ENCODE measurements around the gene SPOCK3.
"Not testable (repeated sequence)": the region's sequence is repeated elsewhere in the genome, so short reads cannot be mapped to it uniquely, and the experiment has no call there.

Gene SPOCK3

GRCh38 chr4:166989886-166990285, 244.4 kb downstream of the SPOCK3 start:
- no peak overlapping the region for H3K4me3 Mint-ChIP-seq
- H3K27ac Mint-ChIP-seq, result no peak overlapping the region
- no peaks in the 10 kb centered on the region for H3K36me3 Mint-ChIP-seq (ENCODE audit: low read depth)
- H3K27me3 Mint-ChIP-seq (ENCODE audit: low read depth), result no peaks in the 10 kb centered on the region
- H3K4me1 Mint-ChIP-seq (ENCODE audit: low read depth), result no peaks in the 10 kb centered on the region
- no peaks in the 10 kb centered on the region for H3K9me3 Mint-ChIP-seq

- Mint-ChIP-seq H3K27me3 (ENCODE audit: low read depth) (no peaks in the 10 kb centered on the region), H3K36me3 (ENCODE audit: low read depth) (no peaks in the 10 kb centered on the region), H3K9me3 (no peaks in the 10 kb centered on the region), H3K27ac (no peak overlapping the region), H3K4me3 (no peak overlapping the region), H3K4me1 (ENCODE audit: low read depth) (no peaks in the 10 kb centered on the region)
Observed at GRCh38 chr4:166987026-166987425, 247.3 kb downstream of the SPOCK3 start.

GRCh38 chr4:166981847-166982246, 252.4 kb downstream of the SPOCK3 start:
- Mint-ChIP-seq H3K36me3 (ENCODE audit: low read depth) (no peaks in the 10 kb centered on the region), H3K4me3 (no peak overlapping the region), H3K27me3 (ENCODE audit: low read depth) (no peaks in the 10 kb centered on the region), H3K4me1 (ENCODE audit: low read depth) (no peaks in the 10 kb centered on the region), H3K27ac (no peak overlapping the region), H3K9me3 (no peaks in the 10 kb centered on the region)

GRCh38 chr4:166980419-166980818, 253.9 kb downstream of the SPOCK3 start:
- H3K4me3 Mint-ChIP-seq, result no peak overlapping the region
- no peaks in the 10 kb centered on the region for H3K4me1 Mint-ChIP-seq (ENCODE audit: low read depth)
- no peaks in the 10 kb centered on the region for H3K27me3 Mint-ChIP-seq (ENCODE audit: low read depth)
- no peaks in the 10 kb centered on the region for H3K36me3 Mint-ChIP-seq (ENCODE audit: low read depth)
- no peak overlapping the region for H3K27ac Mint-ChIP-seq
- H3K9me3 Mint-ChIP-seq, result no peaks in the 10 kb centered on the region

- no peaks in the 10 kb centered on the region for H3K36me3 Mint-ChIP-seq (ENCODE audit: low read depth)
- no peaks in the 10 kb centered on the region for H3K27me3 Mint-ChIP-seq (ENCODE audit: low read depth)
- no peaks in the 10 kb centered on the region for H3K4me1 Mint-ChIP-seq (ENCODE audit: low read depth)
- no peak overlapping the region for H3K4me3 Mint-ChIP-seq
- H3K27ac Mint-ChIP-seq, result no peak overlapping the region
- H3K9me3 Mint-ChIP-seq, result no peaks in the 10 kb centered on the region
Observed at GRCh38 chr4:166977596-166977995, 256.7 kb downstream of the SPOCK3 start.

GRCh38 chr4:166972071-166972470, 262.2 kb downstream of the SPOCK3 start:
- Mint-ChIP-seq H3K9me3 (peaks cover 12% of the 10 kb centered on the region), H3K36me3 (ENCODE audit: low read depth) (no peaks in the 10 kb centered on the region), H3K27ac (no peak overlapping the region), H3K4me1 (ENCODE audit: low read depth) (no peaks in the 10 kb centered on the region), H3K27me3 (ENCODE audit: low read depth) (no peaks in the 10 kb centered on the region), H3K4me3 (no peak overlapping the region)

- not testable (repeated sequence) for H3K27me3 Mint-ChIP-seq (ENCODE audit: low read depth); H3K4me1 Mint-ChIP-seq (ENCODE audit: low read depth); H3K27ac Mint-ChIP-seq; H3K36me3 Mint-ChIP-seq (ENCODE audit: low read depth); H3K4me3 Mint-ChIP-seq
- H3K9me3 Mint-ChIP-seq, result peaks cover 16% of the 10 kb centered on the region
Observed at GRCh38 chr4:166968219-166968618, 266.1 kb downstream of the SPOCK3 start.

- Mint-ChIP-seq H3K4me3 (no peak overlapping the region), H3K27ac (no peak overlapping the region), H3K4me1 (ENCODE audit: low read depth) (no peaks in the 10 kb centered on the region), H3K27me3 (ENCODE audit: low read depth) (no peaks in the 10 kb centered on the region), H3K9me3 (peaks cover 18% of the 10 kb centered on the region), H3K36me3 (ENCODE audit: low read depth) (no peaks in the 10 kb centered on the region)
Observed at GRCh38 chr4:166965562-166965961, 268.7 kb downstream of the SPOCK3 start.

GRCh38 chr4:166957451-166957850, 276.8 kb downstream of the SPOCK3 start:
- Mint-ChIP-seq H3K4me3 (no peak overlapping the region), H3K27ac (no peak overlapping the region), H3K4me1 (ENCODE audit: low read depth) (no peaks in the 10 kb centered on the region), H3K9me3 (peaks cover 15% of the 10 kb centered on the region), H3K36me3 (ENCODE audit: low read depth) (no peaks in the 10 kb centered on the region), H3K27me3 (ENCODE audit: low read depth) (no peaks in the 10 kb centered on the region)

GRCh38 chr4:166956484-166956883, 277.8 kb downstream of the SPOCK3 start:
- no peaks in the 10 kb centered on the region for H3K36me3 Mint-ChIP-seq (ENCODE audit: low read depth)
- peaks cover 15% of the 10 kb centered on the region for H3K9me3 Mint-ChIP-seq
- H3K4me1 Mint-ChIP-seq (ENCODE audit: low read depth), result no peaks in the 10 kb centered on the region
- no peak overlapping the region for H3K4me3 Mint-ChIP-seq
- H3K27ac Mint-ChIP-seq, result no peak overlapping the region
- no peaks in the 10 kb centered on the region for H3K27me3 Mint-ChIP-seq (ENCODE audit: low read depth)

- Mint-ChIP-seq H3K27me3 (ENCODE audit: low read depth) (no peaks in the 10 kb centered on the region), H3K9me3 (peaks cover 8% of the 10 kb centered on the region), H3K4me3 (no peak overlapping the region), H3K27ac (no peak overlapping the region), H3K4me1 (ENCODE audit: low read depth) (no peaks in the 10 kb centered on the region), H3K36me3 (ENCODE audit: low read depth) (no peaks in the 10 kb centered on the region)
Observed at GRCh38 chr4:166941629-166942028, 292.7 kb downstream of the SPOCK3 start.

- Mint-ChIP-seq H3K4me1 (ENCODE audit: low read depth) (no peaks in the 10 kb centered on the region), H3K27me3 (ENCODE audit: low read depth) (no peaks in the 10 kb centered on the region), H3K27ac (no peak overlapping the region), H3K36me3 (ENCODE audit: low read depth) (no peaks in the 10 kb centered on the region), H3K9me3 (no peaks in the 10 kb centered on the region), H3K4me3 (no peak overlapping the region)
Observed at GRCh38 chr4:166930464-166930863, 303.8 kb downstream of the SPOCK3 start.

GRCh38 chr4:166924424-166924823, 309.9 kb downstream of the SPOCK3 start:
- H3K27ac Mint-ChIP-seq, result no peak overlapping the region
- no peaks in the 10 kb centered on the region for H3K36me3 Mint-ChIP-seq (ENCODE audit: low read depth)
- no peaks in the 10 kb centered on the region for H3K9me3 Mint-ChIP-seq
- no peaks in the 10 kb centered on the region for H3K4me1 Mint-ChIP-seq (ENCODE audit: low read depth)
- no peaks in the 10 kb centered on the region for H3K27me3 Mint-ChIP-seq (ENCODE audit: low read depth)
- no peak overlapping the region for H3K4me3 Mint-ChIP-seq

GRCh38 chr4:166913926-166914325, 320.4 kb downstream of the SPOCK3 start:
- Mint-ChIP-seq H3K4me1 (ENCODE audit: low read depth) (no peaks in the 10 kb centered on the region), H3K4me3 (no peak overlapping the region), H3K9me3 (no peaks in the 10 kb centered on the region), H3K27me3 (ENCODE audit: low read depth) (no peaks in the 10 kb centered on the region), H3K36me3 (ENCODE audit: low read depth) (no peaks in the 10 kb centered on the region), H3K27ac (no peak overlapping the region)

GRCh38 chr4:166903408-166903807, 330.9 kb downstream of the SPOCK3 start:
- Mint-ChIP-seq H3K27me3 (ENCODE audit: low read depth) (no peaks in the 10 kb centered on the region), H3K9me3 (no peaks in the 10 kb centered on the region), H3K27ac (no peak overlapping the region), H3K36me3 (ENCODE audit: low read depth) (no peaks in the 10 kb centered on the region), H3K4me3 (no peak overlapping the region), H3K4me1 (ENCODE audit: low read depth) (no peaks in the 10 kb centered on the region)

GRCh38 chr4:166902941-166903340, 331.4 kb downstream of the SPOCK3 start:
- no peaks in the 10 kb centered on the region for H3K9me3 Mint-ChIP-seq
- no peak overlapping the region for H3K27ac Mint-ChIP-seq
- H3K4me1 Mint-ChIP-seq (ENCODE audit: low read depth), result no peaks in the 10 kb centered on the region
- no peak overlapping the region for H3K4me3 Mint-ChIP-seq
- no peaks in the 10 kb centered on the region for H3K36me3 Mint-ChIP-seq (ENCODE audit: low read depth)
- H3K27me3 Mint-ChIP-seq (ENCODE audit: low read depth), result no peaks in the 10 kb centered on the region

Measured in T-helper 1 cell treated with Interleukin-12 subunit alpha and Interleukin-12 subunit beta and Interleukin-4 antibody, amounts not matched to agents 30 μg/mL and 1 μg/mL, for 36 hours (primary cell).